HG03457 (cell line): ENCODE results near the gene GATB.

ENCODE experiments used
- ATAC-seq: cut with Tn5 transposase; IDR thresholded peaks from one replicate; pipeline ENCODE4 v1.9.1; 2021; ENCODE audit warnings: moderate number of reproducible peaks; ENCODE audit not compliant: unreplicated experiment

Gene GATB

DNA sequence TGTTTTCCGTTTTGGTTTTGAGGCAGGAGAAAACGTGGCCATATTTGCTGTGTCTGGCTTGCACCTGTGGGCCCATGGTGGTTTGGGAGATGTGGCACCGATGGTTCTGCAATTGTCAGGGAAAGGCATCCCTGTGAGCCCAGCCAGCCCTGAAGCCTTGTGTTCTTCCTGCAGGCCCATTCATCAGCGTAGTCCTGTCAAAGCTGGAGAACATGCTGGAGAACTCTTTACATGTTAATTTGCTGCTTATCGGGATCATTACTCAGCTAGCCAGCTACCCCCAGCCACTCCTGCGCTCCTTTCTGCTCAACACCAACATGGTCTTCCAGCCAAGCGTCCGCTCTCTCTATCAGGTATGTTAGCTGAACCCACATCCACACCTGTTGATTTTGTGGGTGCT is 104.7 kb downstream of the GATB start:
- no peak for ATAC-seq

DNA sequence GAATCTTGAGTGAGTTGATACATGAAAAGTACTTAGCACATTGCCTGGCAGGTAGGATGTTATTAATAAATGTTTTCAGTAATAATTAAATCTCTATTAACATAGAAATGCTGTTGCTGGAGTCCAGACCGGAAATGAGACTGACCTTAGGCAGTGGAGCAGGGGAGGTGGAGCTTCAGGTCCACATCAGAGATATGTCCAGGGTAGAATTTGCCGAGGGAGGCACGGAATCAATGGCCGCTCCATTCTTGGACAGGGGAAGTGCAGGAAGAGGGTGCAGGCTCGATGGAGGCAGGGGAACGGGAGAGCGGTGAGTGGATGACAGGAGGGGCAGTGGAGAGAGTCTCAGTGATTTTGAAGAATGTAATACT is 107.3 kb downstream of the GATB start:
- no peak for ATAC-seq

- ATAC-seq: no peak
Measured at GRCh38 chr4:151652841-151653547, 107.8 kb downstream of the GATB start.

DNA sequence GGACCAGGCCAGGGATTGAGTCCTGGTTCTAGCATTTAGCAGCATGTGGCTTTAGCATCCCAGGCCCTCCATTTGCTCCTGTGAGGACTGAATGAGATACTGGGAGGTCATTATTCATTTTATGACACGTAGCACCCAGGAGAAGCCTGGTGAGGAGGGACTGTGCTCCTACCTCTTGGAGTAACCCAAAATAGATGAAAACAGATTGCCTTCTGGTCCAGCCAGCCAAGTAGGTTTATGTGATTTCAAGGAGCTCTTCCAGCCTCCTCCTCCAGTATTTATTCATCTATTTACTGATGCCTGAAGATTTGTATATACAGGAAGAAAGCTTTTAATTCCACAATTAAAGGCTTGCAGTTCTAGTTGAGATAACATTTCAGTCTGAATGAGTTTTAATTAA is 109.3 kb downstream of the GATB start:
- ATAC-seq: no peak

DNA sequence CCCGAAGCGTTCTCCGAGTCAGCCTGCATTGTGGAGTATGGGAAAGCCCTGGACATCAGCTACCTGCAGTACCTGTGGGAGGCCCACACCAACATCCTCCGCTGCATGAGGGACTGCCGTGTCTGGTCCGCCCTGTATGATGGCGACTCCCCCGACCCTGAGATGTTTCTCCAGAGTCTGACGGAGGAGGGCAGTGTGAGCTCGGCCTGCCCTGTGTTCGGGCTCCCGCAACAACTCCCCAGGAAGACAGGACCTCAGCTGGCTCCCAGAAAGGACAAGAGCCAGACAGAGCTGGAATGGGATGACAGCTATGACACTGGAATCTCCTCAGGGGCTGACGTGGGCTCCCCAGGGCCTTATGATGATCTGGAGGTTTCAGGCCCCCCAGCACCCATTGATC is 111.3 kb downstream of the GATB start:
- ATAC-seq: no peak

GRCh38 chr4:151646322-151646721 is 114.5 kb downstream of the GATB start:
- no peak for ATAC-seq

GRCh38 chr4:151644622-151645021 is 116.2 kb downstream of the GATB start:
- no peak for ATAC-seq

- no peak for ATAC-seq
Measured at GRCh38 chr4:151643564-151643963, 117.2 kb downstream of the GATB start.

- ATAC-seq: no peak
Measured at GRCh38 chr4:151641983-151642382, 118.8 kb downstream of the GATB start.

GRCh38 chr4:151641167-151641566 is 119.6 kb downstream of the GATB start:
- no peak for ATAC-seq

GRCh38 chr4:151640381-151640780 is 120.4 kb downstream of the GATB start:
- ATAC-seq: no peak

GRCh38 chr4:151638295-151638858 is 122.4 kb downstream of the GATB start:
- no peak for ATAC-seq

- no peak for ATAC-seq
Measured at GRCh38 chr4:151631349-151631748, 129.5 kb downstream of the GATB start.

DNA sequence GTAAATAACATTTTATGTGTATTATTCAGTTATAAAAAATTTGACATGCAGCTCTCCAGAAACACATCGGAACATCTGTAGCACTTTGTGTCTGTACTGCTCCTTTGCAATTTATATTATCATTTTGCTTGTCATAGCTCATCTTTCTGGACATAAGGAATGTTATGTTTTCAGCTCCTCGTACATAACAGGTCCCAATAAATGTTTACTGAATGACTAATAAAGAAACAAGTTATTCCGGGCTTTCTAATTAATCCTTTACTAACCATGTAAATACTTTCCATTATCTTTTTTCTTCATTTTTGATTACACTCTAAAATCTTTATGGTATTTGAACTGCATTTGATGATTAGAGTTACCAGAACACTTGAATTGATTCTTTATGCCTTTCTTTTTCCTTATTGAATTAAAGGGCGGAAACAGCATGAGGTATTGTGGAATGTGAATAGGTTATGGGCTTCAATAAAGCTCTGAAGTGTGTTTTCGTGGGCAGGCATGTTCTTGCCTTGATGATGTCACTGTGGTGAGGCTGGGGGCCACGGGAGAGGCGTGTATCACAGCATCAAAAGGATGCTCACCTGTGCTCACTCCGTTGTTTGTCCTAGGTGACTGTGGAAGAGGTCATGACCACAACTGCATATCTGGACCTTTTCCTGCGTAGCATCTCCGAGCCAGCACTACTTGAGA is 131.6 kb downstream of the GATB start:
- no peak for ATAC-seq

DNA sequence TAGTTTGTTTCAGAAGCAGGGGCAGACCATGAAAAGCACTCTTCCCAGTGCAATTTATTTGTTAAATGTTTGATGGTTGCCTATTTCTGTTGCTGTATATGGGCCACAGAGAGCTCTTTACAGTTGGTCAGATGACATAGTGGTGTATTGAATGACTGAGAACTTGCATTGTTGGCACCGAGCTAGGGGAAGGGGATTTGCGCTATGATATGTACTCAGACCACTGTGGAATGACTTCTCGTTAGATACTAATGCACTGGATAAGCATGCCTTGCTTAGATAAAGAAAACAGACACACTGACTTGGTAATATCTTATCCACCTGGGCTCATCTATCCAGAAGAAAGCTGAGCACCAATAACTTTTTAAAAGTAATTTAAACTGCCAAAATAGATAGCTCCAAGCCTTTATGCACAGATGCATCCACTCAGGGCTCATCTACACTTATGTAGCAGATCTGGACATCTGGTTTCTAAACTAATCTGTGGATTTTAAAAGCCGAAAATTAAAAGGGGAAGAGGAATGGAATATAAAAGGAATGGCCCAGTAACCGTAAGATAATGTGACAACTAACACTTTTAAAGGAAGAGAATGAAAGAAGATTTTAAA is 132.7 kb downstream of the GATB start:
- no peak for ATAC-seq

DNA sequence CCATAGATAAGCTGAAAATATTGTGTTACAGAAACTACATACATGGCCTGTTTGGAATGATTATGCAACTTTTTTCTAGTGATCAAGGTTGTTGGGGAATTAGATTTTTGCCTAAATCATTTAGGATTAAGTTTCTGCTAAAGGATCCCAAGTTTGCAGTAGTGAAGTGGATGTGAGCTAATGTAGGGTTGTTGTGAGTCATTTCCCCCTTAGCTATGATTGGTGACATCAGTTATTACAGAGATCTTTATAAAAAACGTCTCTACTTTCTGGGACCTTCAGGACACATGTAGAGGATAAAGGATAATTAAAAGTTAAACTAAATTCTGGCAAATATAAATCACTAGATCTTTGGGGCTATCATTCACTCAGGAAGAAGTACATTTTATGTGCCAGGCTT is 133.3 kb downstream of the GATB start:
- ATAC-seq: no peak

DNA sequence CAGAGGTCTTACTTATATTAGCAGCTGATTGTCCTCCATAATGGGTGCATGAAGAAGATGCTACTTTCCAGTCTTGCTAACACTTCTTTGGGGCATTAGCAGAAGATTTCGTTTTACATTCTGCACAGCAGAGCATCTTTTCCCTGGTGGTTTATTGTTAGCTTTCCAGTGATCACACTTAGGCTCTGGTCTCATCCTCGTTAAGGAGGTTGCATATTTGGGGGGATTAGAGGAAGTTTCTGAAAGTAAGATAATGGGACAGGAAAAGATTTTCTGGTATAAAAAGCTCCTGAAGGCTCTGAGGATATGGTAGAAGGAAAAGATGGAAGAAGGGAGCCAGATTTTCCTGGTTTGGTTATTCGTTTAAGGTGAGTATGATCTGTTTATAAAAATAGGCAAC is 134.1 kb downstream of the GATB start:
- ATAC-seq: no peak

DNA sequence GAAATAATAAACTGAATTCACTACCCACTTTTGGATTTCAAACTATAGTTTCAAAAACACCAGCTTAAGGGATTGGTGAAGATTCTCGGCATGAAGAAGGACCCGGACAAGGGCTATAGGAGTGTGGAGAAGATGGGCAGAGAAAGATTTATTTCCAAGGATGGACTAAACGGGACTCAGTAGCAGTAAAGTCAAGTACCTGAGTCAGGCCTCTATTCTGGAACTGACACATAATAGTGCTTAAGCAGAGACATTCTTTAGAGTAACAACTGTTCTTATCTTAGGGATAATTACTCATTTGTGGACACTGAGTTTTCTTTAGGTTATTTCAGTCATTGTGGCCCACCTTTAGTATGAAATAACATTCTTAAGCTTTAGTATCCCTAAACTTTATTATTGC is 134.6 kb downstream of the GATB start:
- ATAC-seq: no peak

GRCh38 chr4:151624626-151625565 is 135.9 kb downstream of the GATB start:
- ATAC-seq: no peak
